Panc1 (cell line): Measurements from ENCODE around the gene KLF12.

Experiments used
- SIN3A ChIP-seq: IDR thresholded peaks from 2 replicates; pipeline ENCODE4 v1.6.1; 2012; ENCODE audit warnings: low read depth, mild to moderate bottlenecking, low read length, moderate library complexity, borderline replicate concordance; ENCODE audit not compliant: insufficient read depth
- TCF7L2 ChIP-seq: IDR thresholded peaks from 2 replicates; pipeline ENCODE4 v1.6.1; 2011; ENCODE audit warnings: mild to moderate bottlenecking, low read depth, low read length, inconsistent platforms
- TF ChIP-seq, protein P1 (sequence below): fragments of 450-650 bp; IDR thresholded peaks from 2 replicates; pipeline ENCODE4 v1.5.1; 2017; ENCODE audit warnings: mild to moderate bottlenecking

DNA sequence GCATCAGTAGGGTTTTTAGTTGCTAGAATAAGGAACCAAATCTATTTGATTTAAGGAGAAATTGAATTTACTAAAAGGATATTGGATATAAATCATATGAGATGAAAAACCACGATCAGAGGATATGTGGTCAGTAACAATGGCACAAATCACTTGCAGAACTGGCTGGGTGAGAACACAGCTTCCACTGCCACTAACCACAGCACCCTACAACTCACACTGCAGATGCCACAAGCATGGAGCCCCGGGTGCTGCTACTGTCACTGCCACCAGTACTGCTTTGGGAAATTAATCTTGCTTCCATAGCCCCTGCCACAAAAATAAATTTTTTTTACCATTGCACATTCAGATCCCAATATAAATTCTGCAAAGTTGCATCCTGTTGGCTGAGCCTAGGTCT lies 40.6 kb upstream of the KLF12 start:
- TF ChIP-seq SIN3A (no peak), TCF7L2 (no peak)
- TF ChIP-seq, protein P1, sequence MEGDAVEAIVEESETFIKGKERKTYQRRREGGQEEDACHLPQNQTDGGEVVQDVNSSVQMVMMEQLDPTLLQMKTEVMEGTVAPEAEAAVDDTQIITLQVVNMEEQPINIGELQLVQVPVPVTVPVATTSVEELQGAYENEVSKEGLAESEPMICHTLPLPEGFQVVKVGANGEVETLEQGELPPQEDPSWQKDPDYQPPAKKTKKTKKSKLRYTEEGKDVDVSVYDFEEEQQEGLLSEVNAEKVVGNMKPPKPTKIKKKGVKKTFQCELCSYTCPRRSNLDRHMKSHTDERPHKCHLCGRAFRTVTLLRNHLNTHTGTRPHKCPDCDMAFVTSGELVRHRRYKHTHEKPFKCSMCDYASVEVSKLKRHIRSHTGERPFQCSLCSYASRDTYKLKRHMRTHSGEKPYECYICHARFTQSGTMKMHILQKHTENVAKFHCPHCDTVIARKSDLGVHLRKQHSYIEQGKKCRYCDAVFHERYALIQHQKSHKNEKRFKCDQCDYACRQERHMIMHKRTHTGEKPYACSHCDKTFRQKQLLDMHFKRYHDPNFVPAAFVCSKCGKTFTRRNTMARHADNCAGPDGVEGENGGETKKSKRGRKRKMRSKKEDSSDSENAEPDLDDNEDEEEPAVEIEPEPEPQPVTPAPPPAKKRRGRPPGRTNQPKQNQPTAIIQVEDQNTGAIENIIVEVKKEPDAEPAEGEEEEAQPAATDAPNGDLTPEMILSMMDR = no peak
